ENCODE measurements around the gene PGGHG. TPM values are rescaled to one million over a fixed set of nuclear protein-coding genes. Genes with fewer than 3 reads are reported as not detected.
"Not testable (repeated sequence)": the region's sequence is repeated elsewhere in the genome, so short reads cannot be mapped to it uniquely, and the experiment has no call there.

The PGGHG gene
- polyA plus RNA-seq, 1 donor: 5.2 TPM

DNA sequence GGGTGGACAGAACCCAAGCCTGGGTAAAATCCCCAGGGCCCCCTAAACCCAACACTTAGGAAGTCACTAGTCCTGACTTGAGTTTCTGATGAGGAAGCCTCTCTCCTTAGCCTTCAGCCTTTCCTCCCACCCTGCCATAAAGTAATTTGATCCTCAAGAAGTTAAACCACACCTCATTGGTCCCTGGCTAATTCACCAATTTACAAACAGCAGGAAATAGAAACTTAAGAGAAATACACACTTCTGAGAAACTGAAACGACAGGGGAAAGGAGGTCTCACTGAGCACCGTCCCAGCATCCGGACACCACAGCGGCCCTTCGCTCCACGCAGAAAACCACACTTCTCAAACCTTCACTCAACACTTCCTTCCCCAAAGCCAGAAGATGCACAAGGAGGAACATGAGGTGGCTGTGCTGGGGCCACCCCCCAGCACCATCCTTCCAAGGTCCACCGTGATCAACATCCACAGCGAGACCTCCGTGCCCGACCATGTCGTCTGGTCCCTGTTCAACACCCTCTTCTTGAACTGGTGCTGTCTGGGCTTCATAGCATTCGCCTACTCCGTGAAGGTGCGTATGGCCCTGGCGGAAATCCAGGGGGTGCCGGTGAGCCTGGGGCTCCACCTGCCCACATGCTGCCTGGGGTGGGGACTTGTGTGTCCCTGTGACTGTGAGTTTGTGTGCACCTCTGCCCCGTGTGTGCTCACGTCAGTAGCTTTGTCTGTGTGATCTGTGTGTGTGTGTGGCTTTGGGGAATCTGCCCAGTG is 25.0 kb downstream of the PGGHG start, which contains the start of gene IFITM1:
IFITM1 (plus strand) TSS at position 254 of the 767 bp plus-strand sequence; CDS start at position 385, 131 bp downstream.
- DNase-seq (ENCODE audit: low read depth): no peak

DNA sequence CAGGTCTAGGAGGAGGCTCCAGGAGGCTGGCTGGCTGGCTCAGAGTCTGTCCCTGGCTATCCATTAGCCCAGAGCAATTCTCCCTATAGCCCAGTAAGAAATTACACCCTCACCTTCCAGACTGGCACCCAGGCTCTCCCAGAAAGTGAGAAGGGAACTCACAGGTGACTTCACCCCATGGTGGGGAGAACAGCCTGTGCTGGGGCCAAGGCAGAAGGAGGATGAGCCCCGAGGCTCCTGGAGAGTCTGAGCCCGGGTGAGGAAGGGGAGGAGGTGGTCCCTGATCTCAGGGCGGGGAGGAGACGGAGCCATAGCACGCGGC is 25.6 kb downstream of the PGGHG start:
- DNase-seq (ENCODE audit: low read depth): not testable (repeated sequence)

DNA sequence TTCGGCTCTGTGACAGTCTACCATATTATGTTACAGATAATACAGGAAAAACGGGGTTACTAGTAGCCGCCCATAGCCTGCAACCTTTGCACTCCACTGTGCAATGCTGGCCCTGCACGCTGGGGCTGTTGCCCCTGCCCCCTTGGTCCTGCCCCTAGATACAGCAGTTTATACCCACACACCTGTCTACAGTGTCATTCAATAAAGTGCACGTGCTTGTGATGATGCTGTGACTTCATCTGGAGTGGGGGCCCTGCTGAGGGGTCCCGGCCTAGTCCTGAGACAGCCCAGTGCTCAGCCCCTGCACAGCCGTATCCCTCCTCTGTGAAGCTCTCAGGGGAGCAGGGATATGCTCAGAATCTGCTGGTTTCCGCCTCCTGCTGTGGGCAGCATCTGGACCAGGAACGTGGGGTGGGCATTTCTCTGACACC is 26.1 kb downstream of the PGGHG start:
- DNase-seq (ENCODE audit: low read depth): no peak

DNA sequence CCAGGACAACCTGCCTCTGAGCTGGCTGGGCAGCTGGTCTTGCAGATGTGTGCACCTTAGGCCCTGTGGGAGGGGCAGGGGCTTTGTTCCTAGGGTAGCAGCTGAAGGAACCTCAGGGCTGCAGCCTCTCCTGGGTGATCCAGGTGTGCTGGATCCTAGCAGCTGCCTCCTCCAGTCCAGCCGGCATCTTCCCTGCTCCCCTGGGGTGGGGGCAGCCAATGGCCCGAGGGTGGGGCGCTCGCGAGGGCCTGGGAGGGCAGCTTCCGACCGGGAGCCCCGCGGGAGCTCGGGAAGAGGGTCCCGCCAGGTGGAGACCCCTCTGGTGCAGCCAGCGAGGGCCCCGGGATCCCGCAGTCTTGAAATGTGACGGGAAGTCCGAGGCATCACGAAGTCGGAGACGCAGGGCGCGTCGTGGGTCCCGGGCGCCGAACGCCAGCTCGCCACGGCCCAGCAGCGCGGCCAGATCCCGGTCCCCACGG is 26.6 kb downstream of the PGGHG start:
- DNase-seq (ENCODE audit: low read depth): no peak

DNA sequence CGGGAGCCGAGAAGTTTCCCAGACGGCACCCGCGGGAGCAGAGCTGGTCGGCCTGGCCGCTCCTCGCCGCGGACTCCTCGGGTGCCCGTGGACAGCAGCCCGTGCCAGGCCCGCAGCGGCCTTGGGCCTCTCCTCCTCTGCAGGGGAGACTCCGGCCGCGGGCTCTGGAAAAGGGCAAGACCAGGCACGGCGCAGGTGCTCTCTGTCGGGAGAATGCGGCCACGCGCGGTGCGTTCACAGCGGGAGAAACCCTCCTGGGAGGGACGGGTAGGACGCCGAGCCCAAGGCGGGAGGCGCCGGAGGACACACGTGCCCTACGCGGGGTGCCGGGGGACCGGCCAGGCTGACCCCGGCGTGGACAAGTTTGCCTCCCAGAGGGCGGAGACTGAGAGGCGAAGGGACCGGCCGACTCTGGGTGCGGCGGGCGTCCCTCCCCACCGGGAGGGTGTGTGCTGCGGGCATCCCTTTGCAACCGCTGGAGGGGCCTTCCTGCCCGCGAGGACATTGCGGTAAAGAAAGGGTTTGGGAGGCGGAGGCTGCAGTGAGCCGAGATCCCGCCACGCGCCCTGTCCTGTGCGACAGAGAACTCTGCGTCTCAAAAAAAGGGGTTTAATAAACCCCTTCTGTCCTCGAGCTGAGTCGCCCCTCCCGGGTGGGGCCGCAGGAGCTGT is 27.2 kb downstream of the PGGHG start:
- DNase-seq (ENCODE audit: low read depth): no peak

DNA sequence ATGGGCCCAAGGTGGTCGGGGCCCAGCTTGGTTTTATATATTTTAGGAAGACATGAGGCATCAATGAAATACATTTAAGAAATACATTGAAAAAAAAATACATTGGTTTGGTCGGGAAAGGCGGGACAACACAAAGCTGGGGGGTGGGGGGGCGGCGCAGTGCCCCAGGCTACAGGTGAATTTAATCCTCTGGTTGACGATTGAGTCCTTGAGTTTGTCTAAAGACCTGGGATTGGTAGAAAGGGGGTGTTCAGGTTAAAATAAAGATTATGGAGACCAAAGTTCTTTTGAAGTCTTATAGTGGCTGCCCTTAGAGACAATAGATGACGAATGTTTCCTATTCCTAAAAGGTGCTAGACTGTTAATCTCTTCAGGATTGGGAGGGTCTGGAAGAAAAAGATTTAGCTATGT is 28.0 kb downstream of the PGGHG start:
- DNase-seq (ENCODE audit: low read depth): no peak

DNA sequence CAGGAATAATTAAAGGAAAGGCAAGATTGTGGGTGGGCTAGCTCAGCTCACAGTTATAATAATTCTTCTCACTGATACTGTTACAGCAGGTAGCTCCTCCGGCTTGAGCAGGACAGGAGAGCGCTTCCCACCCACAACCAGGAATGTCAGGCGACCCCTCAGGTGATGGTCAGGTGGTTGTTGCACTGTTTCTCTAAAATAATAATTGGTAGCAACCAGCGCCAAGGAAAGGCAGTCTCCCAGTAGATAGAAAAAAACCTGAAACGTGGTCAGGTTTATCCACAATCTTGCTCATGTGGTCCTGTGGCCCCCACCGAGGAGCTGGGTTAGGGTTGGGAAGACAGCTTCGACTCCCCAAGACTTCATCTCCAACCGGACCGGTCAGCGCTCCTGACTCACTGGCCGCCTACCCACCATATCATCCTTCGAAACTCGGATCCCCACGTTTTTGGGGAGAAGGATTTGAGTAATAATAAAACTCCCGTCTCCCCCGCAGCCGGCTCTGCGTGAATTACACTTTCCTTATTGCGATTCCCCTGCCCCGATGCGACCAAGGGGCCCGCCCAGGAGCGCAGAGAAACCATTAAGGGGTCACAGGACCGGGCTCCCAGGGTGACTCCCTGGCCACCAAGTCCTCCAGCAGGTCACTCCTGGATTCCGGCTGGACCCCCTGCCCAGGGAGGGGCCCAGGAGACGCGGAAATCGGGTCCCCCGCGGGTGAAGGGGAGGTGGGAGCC is 28.9 kb downstream of the PGGHG start:
- DNase-seq (ENCODE audit: low read depth): not testable (repeated sequence)

DNA sequence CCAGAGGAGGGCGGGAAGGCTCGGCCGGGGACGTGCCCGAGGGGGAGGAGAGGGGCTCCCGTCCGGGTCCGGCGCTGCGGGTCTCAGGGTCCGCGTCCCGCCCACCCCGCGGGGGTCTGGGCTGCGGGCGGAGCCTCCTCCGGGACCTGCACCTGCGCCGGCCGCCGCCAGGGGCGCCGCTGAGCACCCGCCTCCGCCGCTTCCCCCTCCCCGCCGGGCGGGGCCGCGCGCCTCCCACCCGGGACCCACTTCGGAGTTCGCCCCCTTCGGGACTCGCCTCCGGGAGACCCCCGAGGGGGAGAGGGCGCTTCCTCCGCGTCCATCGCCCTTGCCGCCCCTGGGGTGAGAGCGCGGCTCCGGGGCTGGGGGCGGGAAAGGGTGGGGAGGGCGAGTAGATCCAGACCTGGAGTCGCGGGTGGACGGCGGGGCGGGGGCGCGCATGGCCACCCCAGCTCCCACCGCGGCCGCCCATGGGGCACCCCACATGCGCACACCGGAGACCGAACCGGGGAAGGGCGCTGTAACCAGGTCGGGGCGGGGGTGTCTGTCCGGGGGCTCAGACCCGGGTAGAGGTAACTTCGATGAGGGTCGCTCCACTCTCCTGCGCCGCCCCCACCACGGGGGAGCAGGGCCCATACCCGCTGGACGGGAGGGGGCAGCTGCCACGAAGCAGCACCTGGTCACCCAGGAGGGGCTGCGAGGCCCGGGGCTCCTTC is 29.6 kb downstream of the PGGHG start:
- DNase-seq (ENCODE audit: low read depth): not testable (repeated sequence)

DNA sequence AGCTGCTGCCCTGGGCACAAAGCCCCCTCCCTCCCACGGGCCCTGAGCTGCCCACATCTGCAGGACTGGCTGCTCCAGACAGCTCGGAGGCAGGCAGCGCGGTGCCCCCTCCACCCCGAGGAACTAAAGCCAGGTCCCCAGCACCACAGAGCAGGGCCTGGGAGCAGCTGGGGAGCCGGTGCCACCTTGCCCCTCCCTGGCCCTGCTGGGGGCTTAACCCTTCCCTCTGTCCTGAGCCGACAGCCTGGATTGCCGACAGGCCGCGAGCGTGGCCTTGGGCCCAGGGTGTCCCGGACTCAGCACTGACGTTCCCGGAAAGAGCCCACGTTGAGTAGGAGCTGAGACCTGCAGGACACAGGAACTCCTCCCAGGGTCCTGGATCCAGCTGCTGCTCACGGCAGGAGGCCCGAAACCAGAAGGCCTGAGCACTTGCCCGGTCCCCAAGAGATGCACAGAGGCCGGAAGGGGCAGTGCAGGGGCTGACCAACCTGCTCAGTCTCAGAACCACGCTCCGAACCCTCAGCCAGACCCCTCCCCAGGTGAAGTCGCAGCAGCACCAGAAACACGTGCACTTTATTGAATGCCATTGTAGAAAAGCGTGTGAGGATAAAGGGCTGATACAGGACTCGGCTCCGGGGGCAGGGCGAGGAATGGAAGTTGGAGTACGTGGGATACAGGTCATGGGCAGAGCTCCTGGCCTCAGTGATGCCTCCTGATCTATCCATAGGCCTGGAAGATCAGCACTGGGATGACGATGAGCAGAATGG is 30.4 kb downstream of the PGGHG start:
- DNase-seq (ENCODE audit: low read depth): not testable (repeated sequence)

DNA sequence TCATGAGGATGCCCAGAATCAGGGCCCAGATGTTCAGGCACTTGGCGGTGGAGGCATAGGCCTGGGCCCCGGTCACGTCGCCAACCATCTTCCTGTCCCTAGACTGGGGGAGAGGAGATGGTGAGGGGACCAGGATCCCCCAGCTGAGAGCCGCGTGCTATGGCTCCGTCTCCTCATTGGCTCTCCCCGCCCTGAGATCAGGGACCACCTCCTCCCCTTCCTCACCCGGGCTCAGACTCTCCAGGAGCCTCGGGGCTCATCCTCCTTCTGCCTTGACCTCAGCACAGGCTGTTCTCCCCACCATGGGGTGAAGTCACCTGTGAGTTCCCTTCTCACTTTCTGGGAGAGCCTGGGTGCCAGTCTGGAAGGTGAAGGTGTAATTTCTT is 31.0 kb downstream of the PGGHG start:
- not testable (repeated sequence) for DNase-seq (ENCODE audit: low read depth)

DNA sequence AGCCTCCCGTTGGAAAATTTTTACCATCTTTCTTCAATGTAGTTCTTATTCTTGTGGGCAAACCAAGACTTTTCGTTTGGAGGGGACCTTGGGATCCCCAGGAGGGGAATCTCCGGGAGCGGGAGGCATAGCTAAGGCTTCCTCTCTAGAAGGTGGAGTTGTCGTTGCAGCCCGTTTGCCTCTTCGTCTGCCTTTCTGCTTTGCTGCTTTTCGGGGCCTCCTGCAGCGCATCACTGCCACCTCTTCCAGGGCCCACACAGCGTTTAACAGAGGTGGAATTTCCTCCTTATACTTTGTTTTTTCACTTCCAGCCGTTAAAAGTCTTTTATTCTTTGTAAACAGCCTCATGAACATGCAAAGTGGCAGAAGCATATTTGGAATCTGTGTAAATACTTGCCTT is 35.2 kb downstream of the PGGHG start:
- DNase-seq (ENCODE audit: low read depth): no peak

DNA sequence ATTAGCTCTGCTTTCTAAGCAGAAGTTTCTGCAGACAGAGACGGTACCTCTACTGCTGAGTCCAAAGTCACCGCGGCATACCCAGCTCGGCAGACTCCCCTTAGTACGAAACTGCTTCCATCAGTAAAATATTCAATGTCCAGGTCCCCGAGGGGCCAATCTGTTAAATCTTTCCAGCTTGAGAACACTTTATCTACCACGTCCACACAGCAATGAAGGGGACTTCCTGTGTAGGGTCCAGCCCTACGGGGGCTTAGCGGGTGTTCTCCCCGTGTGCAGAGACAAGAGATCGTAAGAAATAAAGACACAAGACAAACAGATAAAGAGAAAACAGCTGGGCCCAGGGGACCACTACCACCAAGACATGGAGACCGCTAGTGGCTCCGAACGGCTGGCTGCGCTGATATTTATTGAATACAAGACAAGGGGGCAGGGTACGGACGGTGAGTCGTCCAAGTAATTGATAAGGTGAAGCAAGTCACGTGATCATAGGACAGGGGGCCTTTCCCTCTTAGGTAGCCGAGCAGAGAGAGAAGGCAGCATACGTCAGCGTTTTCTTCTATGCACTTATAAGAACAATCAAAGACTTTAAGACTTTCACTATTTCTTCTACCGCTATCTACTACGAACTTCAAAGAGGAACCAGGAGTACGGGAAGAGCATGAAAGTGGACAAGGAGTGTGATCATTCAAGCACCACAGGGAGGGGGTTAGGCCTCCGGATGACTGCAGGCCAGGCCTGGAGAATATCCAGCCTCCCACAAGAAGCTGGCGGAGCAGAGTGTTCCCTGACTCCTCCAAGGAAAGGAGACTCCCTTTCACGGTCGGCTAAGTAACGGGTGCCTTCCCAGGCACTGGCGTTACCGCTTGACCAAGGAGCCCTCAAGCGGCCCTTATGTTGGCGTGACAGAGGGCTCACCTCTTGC is 35.9 kb downstream of the PGGHG start:
- DNase-seq (ENCODE audit: low read depth): not testable (repeated sequence)

DNA sequence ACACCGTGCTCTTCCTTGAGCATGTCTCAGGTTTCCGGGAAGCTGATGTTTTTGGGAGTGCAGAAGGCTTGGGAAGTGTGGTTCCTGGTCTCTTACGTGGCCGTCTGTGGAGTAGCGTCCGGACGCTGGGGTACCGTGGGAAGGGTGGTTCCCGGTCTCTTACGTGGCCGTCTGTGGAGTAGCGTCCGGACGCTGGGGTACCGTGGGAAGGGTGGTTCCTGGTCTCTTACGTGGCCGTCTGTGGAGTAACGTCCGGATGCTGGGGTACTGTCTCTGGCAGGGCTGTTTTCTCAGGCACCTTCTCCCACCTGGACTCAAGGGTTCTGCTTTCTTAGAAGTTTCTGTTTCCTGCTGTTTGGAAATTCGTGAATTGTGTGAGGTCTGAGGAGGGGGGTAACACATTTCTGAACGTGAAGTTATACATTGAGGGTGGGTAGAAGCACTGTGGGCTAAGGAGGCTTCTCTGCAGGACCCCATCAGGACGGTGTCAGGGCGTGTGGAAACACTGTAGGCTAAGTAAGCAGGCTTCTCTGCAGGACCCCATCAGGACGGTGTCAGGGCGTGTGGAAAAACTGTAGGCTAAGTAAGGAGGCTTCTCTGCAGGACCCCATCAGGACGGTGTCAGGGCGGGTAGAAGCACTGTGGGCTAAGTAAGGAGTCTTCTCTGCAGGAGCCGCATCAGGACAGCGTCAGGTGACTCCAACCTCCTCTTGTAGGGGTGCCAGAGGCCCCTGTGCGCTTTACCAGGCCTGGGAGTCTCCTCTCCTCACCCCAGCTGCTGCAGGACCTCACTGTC is 37.1 kb downstream of the PGGHG start:
- DNase-seq (ENCODE audit: low read depth): no peak

DNA sequence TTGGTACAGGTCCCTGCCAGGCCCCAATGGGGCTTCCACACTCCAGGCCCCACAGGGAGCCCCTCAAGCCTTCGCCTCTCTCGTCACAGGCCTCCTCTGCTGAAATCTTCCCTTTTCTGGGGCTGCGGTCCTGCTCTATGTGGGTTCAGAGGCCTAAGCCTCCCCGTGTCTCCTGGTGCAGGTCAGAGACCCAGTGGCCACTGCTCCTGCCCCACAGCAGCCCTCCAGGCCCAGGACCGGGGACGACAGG is 37.6 kb downstream of the PGGHG start:
- no peak for DNase-seq (ENCODE audit: low read depth)

DNA sequence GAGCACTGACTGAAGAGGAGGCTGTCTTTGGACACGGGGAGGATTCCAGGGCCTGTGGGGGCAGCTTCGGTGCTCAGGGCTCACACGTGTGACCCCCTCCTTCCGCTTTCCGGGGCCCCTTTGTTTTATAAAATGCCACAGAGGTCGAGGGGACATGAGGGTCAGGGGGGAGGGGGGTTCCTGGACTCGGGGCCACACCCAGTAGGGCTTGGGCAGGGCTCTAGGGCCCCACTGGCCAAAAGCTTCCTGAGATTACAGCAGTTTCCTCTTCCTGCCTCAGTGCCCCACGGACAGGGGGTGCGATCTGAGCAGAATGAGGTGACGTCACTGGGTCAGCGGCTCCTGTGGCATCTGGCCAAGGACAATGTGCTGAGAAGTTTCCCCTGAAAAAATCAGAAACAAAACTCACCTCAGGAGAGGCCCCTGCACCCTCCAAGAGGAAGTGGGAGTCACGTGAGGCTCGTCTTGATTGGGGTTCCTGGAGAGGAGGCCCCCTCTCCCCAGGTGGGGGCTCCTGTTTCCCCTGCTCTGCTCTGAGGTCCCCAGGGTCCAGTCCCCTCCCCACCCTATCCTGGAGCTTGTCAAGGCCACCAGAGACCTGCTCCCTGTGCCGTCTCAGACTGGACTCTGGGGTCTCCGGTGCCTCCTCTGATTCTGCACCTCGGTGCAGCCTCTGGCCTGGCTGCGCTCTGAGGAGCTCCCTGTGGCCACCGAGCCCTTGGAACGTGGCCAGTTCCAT is 38.1 kb downstream of the PGGHG start:
- DNase-seq (ENCODE audit: low read depth): no peak

DNA sequence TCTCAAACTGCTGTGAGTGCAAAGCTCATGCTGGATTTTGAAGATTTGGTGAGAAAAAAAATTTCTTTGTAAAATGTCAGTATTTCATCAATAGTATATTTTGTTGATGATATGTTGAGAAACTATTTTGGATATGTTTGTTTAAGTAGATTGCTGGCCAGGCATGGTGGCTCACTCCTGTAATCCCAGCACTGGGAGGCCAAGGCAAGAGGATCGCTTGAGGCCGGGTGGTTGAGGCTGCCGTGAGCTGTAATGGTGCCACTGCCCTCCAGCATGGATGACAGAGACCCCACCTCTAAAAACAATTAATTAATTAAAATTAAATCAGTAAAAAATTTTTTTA is 38.6 kb downstream of the PGGHG start:
- DNase-seq (ENCODE audit: low read depth): no peak

DNA sequence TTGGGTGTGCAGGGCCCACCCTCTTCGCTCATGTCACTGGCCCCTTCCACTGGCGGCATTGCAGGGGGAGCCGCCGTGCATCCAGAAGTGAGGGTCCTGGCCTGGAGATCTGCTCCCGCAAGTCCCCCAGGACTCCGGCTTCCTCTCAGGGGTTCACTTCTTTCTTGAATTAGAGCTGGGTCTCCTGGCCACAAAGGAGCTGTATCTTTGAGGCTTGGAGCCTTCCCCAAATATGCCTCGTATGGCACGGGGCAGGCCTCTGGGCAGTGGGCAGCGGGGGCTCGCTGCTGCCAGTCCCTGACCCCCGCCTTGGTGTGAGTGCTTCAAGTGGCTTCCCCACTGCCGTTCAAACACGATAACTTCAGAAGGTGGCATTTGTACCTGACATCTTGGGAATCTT is 39.1 kb downstream of the PGGHG start:
- DNase-seq (ENCODE audit: low read depth): no peak

DNA sequence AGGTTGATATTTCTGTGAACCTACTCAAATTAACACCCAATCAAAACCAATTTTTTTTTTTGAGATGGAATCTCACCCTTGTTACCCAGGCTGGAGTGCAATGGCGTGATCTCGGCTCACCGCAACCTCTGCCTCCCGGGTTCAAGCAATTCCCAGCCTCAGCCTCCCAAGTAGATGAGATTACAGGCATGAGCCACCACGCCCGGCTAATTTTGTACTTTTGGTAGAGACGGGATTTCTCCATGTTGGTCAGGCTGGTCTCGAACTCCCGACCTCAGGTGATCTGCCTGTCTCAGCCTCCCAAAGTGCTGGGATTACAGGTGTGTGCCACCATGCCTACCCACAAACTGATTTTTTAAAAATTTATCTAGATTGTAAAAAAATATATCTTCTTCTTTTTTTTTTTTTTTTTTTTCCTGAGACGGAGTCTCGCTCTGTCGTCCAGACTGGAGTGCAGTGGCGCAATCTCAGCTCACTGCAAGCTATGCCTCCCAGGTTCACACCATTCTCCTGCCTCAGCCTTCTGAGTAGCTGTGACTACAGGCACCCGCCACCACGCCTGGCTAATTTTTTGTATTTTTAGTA is 39.7 kb downstream of the PGGHG start:
- not testable (repeated sequence) for DNase-seq (ENCODE audit: low read depth)

DNA sequence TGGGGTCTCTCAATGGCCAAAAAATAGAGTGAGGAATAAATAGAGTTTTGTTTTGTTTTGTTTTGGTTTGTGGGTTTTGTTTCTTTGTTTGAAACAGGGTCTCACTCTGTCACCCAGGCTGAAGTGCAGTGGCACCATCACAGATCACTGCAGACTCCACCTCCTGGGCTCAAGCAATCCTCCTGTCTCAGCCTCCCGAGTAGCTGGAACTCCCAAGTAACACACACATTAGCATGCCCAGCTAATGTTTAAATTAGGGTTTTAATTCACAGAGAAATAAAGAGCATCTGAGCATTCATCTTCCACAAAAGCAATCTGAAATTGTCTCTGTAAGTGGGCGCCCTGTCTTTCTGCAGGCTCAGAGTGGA is 40.9 kb downstream of the PGGHG start:
- DNase-seq (ENCODE audit: low read depth): no peak

Data from forelimb muscle (tissue), 1 donor.